ENCODE measurements around the gene SEC16B.

- TF ChIP-seq CTCF (IDR thresholded peaks at IDR 0.05; ENCODE audit: insufficient read depth, low read length, poor library complexity, severe bottlenecking): no peak
- TF ChIP-seq EZH2phosphoT487 (conservative IDR thresholded peaks at IDR 0.05; ENCODE audit: low read length): no peak
Measured at GRCh38 chr1:178017517-178017916, 47.7 kb upstream of the SEC16B start.

Measured in SU-DHL-6 (cell line).